Amygdala (tissue), 56 donors: ENCODE results near the gene GAMT.

Experiments
- DNase-seq, 56 donors: peaks; one replicate each; lab custom pipeline; 2025; lab: John Stamatoyannopoulos, UW

The GAMT gene

GRCh38 chr19:1370579-1371361, 30.6 kb downstream of the GAMT start:
- no peak for DNase-seq

GRCh38 chr19:1369214-1369805, 32.0 kb downstream of the GAMT start:
- DNase-seq = no peak

GRCh38 chr19:1366899-1367870, 34.2 kb downstream of the GAMT start:
- peak in 3 of 56 donors; percentile 18 to 44 (median 29) for DNase-seq

DNA sequence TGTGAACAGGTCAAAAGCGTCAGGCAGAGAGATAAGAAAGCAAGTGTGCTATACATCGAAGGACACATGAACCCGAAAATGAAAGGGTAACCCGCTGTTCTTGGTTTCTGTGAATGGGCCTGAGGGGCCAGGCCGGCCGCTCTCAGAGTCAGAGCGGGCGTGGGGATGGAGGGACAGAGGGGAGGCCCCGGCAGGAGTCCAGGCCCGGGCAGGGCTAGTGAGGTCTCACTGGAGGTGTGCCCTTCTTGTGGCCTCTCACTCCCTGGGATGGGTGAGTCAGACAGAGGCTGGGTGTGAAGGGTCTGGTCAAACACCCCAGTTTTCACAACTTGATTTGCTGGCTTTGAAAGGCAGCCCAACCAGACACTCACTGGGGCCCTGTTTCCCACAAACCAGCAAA, 35.0 kb downstream of the GAMT start:
- DNase-seq = no peak

DNA sequence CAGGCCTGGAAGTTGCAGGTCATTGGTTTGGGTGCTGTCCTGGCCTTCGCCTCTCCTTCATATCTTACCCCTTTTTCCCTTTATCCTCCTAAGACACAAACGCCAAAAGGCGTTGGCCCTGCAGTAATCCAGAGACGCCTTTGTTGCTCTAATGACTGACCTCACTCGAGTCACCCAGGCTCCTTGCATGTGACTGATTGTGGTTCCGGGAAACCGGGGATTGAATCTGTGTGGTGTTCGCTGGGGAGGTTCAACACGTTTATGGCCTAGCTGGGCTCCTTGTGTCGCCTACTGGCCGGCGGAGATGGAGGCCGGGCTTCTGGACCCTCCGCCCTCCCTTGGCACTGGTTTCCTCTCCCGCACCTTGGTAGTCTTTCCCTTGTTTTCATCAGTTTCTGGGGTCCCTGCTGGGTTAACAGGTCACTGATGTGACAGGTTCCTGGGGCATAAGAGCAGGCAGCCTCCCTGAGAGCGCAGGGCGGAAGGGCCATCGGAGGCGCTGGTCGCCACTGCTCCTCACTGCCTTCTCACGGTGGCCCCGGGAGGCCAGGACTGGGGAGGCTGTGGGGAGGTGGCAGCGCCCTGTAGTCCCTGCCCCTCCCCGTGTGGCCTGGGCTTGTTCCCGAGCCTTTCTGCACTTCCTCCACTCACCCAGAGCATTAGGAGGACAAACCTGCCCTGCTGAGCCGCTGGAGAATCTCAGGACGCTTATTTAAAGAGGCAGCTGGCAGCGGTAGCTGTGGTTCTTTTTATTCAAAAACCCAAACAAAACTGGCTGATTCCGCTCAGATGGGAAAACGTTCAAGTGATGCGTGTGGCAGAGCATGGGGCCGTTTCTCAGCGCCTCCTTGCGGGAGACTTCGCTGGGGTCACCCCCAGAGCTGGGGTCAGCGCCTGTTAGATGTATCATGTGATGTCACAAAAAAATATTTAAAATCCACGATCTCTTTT, 35.7 kb downstream of the GAMT start:
- peak in 11 of 56 donors; percentile 15 to 59 (median 21) for DNase-seq

DNA sequence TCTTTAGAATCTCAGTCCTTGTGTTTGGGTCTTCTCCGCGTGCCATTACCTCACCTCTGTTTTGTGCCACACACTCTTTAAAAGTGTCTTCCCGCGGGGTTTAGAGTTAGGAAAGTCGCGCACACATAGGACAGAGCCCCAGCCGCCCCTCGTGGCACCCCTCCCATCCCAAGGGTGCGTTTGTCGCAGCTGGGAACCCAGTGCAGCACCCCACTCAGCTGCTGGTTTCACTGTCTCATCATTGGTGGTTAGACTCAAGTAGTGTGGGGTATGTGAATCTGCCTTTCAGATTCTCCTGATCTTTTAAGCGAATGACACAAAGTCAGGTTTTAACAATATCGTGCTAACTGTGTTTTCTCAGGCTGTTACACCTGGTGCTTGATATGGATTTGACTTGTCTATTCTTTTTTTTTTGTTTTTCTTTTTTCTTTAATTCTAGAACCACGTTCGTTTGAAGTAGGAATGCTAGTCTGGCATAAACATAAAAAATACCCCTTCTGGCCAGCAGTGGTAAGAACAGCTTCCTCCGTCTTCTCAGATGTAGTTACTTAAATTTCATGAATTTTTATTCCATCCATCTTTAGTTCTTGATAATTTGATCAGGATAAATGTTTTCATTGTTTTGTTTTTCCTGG, 37.2 kb downstream of the GAMT start:
- no peak for DNase-seq

GRCh38 chr19:1363599-1363998, 37.7 kb downstream of the GAMT start:
- no peak for DNase-seq

DNA sequence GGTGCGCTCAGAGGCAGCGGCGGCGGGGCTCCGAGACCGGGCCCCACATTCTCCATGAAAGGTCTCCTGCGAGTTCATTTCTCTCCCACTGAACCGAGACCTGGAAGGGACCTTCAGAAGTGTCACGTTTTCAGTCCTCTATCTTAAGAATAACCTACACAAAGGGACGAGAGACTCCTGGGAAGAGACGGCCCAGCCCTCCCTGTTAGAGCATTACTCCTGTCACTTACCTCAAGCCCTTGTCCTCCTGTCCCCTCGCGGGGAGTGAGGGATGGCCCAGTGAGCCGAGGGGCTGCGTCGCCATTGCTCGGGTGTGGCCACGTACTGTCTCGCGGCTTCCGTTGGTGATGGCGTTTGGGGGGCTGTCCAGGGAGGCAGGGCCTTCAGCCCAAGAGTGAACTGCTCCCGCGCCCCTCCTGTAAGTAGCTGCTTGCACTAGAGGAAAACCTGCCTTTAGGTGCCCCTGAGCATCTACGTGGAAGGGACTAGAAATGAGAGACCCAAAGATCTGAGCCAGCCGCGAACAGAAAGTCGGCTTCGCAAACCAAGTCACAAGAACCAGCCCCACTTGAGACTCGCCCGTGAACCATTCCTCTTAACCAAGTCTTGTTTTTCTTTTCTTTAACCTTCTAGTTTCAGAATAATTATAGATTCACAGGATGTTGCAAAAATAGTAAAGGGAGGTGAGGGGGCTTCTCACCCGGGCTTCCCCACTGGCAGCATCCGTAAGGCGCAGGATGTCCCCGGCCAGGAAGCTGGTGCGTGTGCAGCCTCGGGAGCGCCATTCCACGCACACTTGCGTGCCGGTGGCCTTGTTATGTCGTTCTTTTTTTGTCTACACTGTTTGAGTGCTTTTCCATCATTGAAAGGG, 38.7 kb downstream of the GAMT start:
- no peak for DNase-seq

DNA sequence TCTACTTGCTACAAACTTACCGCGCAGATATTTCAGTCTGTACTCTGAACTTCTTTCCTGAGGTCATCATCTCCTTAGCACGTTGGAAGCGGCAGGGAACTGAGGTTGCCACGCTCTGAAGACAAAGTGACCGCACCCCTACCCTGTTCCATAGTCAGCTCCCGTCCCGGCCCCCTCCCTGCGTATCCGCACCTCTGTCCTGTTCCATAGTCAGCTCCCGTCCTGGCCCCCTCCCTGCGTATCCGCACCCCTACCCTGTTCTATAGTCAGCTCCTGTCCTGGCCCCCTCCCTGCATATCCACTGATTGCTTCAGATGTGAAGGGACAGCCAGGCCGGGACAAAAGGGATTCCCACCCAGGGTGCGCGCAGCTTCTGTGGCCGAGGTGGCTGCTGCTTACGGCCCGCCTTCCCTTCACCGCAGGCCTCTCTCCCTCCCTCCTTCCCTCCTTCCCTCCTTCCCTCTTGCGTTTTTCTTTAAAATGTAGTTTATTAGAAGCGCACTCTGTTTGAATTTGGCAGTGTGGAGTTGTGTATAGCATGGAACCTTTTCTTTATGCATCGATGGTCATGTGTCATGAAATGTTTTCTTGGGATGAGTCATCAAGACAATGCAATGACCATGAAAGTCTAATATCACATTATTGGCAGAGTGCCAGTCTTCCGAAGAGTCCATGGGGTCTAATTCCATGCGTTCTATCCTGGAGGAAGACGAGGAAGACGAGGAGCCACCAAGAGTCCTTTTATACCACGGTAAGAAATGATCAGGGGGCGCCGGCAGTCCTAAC, 39.5 kb downstream of the GAMT start:
- DNase-seq = no peak

DNA sequence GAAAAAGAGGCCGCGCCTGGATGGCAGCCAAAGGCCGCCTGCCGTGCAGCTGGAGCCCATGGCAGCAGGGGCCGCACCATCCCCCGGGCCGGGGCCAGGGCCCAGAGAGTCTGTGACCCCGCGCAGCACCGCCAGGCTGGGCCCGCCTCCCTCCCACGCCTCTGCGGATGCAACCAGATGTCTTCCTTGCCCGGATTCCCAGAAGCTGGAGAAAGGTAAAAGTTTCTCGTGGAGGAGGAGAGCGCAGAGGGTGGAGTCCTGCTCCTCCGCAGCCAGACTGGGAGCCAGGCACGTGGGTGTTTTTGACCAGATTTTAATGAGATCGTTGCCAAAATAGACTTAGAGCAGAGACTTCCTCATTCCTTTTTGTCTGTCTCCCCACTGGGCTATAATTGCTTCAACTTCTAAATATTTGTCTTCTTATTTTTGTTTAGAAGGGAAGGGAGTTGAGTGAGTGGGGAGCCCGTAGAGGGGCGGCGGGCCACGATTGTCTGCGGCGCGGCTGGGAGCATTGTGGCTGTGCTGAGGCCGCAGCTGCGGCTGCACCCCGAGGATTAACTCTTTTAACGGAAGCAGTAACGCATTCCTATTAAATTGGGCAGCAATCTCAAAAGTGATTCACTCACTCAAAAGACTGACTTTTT, 40.4 kb downstream of the GAMT start:
- peak in 54 of 56 donors; percentile 32 to 93 (median 70) for DNase-seq

DNA sequence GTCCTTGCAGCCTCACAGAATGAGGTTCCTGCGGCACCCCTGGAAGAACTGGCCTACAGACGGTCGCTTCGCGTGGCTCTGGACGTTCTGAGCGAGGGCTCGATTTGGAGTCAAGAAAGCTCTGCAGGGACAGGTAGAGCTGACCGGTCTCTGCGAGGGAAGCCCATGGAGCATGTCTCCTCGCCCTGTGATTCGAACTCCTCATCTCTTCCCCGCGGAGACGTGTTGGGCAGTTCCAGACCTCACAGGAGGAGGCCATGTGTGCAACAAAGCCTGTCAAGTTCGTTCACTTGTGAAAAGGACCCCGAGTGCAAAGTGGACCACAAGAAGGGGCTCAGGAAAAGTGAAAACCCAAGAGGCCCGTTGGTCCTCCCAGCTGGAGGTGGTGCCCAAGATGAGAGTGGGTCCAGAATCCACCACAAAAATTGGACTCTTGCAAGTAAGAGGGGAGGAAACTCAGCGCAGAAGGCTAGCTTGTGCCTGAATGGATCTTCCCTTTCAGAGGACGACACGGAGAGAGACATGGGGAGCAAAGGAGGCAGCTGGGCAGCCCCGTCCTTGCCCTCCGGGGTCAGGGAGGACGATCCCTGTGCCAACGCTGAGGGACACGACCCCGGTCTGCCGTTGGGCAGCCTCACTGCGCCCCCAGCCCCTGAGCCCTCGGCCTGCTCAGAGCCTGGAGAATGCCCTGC, 41.1 kb downstream of the GAMT start:
- peak in 1 of 56 donors; percentile 45 for DNase-seq

GRCh38 chr19:1357531-1358109, 43.7 kb downstream of the GAMT start:
- DNase-seq = no peak

DNA sequence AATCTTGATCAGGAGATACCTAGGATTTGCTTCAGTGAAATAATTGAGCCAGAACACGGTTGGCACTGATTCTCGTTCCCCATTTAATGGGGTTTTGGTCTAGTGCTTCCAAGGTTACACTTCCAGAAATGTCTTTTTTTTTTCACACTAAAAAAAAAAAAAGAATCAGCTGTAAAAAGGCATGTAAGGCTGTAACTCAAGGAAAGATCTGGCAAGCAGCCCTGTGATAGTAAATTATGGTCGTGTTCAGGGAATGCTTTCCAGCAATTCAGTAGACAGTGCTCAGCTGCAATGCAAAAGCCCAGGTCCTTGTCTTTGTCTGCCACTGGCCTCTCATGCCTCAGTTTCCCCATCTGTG, 44.9 kb downstream of the GAMT start:
- DNase-seq = no peak

DNA sequence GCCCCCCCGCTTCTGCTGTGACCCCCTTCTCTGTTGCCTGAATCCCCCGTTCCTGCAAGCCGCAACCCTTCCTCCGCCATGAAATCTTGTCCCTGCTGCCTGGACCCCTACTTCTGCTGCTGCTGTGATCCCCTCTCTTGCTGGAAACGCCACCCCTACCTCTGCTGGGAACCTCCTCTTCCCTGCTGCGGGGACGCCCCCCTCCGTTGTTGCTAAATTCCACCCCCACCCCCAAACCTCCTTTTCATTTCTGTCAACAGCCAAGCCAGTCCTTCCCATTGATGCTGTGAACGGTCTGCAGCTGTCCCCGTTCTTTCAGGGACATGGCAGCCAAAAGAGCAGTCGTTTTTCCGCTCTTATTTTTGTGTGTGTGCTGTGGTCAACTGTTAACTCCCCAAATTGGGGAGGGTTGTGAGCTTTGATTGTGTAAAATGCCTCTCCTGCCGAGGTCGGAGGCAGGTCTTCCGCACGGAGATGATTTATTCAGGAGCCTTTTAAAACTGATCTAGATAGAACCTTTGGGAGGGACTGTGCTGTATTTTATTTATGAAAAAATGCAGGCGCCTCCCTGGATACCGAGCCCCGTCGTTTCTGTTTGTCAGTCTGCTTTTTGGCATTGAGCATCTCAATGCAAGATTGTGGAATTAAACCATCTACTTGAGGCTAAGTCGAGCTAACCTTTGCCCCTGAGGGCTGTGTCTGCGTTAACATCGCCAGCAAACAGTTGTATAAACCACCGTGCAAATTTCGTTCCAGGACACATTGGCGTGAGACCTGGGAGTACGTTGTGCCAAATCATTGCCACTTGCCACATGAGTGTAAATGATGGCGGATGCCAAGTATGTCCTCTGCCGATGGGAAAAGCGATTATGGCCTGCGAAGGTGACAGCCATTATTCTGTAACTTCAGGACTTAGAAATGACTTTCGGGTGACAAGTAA, 45.5 kb downstream of the GAMT start:
- peak in 47 of 56 donors; percentile 17 to 75 (median 42) for DNase-seq

DNA sequence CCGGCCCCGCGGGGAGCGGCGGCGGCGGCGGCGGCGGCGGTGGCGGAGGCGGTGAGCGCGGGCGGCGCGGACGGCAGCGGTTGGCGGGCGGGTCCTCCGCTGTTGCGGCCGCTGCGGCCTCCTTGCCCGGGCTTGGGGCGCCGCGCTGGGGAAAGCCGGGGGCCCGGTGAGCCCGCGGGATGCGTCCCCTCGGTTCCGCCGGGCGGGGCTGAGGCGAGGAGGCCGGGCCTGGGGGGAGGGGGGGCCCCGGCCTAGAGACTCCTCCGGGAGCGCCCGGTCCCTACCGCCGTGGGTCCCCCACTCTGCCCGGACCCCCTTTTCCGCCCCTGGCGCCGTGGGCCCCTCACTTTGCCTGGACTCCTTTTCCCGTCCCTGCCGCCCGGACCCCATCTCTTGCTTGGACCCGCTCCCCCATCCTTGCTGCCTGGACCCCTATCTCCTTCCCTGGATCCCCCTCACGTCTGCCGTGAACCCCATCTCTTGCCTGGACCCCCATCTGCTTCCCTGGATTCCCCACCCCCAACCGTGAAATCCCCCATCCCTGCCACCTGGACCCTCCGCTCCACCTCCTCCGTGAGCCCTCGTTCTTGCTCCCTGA, 46.3 kb downstream of the GAMT start:
- peak in 5 of 56 donors; percentile 54 to 78 (median 74) for DNase-seq
